ENCODE measurements around the gene ZNFX1. TPM values are rescaled to one million over a fixed set of nuclear protein-coding genes. Genes with fewer than 3 reads are reported as not detected.

Gene ZNFX1
- total and polyA plus RNA-seq, 2 donors from 2014 or later = 8.0 to 44.0 TPM

GRCh38 chr20:49292010-49292409 lies 14.2 kb upstream of the ZNFX1 start:
- H3K27ac ChIP-seq (ENCODE audit: low read depth in 2 of 2, low read length in 2 of 2) = no peak overlapping the region
- no peak overlapping the region for H3K4me3 ChIP-seq (ENCODE audit: low read length in 3 of 3)
- H3K27me3 ChIP-seq (ENCODE audit: control insufficient read depth, insufficient read depth, low read length) = no peaks in the 10 kb centered on the region
- DNase-seq = no peak
- peaks cover 29 to 42% (median 35%) of the 10 kb centered on the region in 3 donors for H3K36me3 ChIP-seq (ENCODE audit: control insufficient read depth in 2 of 3, insufficient read depth in 3 of 3, low read length in 3 of 3)
- no peak for FAIRE-seq
- peaks cover 2 to 10% (median 6%) of the 10 kb centered on the region in 3 donors for H3K9me3 ChIP-seq (ENCODE audit: control insufficient read depth in 2 of 3, insufficient read depth in 1 of 3, low read length in 3 of 3)
- TF ChIP-seq CTCF (IDR thresholded peaks at IDR 0.05; ENCODE audit: borderline replicate concordance, extremely low read depth, insufficient read depth) = no peak
- intact Hi-C loops (cut with DNase I) = no loop called here
- no peak overlapping the region for H3K9ac ChIP-seq (ENCODE audit: low read length in 3 of 3)
- peaks cover 0 to 3% (median 0%) of the 10 kb centered on the region in 3 donors for H3K4me1 ChIP-seq (ENCODE audit: control insufficient read depth in 2 of 3, insufficient read depth in 2 of 3, low read depth in 1 of 3, low read length in 3 of 3)

- H3K4me1 ChIP-seq (ENCODE audit: control insufficient read depth in 2 of 3, insufficient read depth in 2 of 3, low read depth in 1 of 3, low read length in 3 of 3) = peaks cover 0 to 3% (median 0%) of the 10 kb centered on the region in 3 donors
- H3K4me3 ChIP-seq (ENCODE audit: low read length in 3 of 3) = no peak overlapping the region
- H3K36me3 ChIP-seq (ENCODE audit: control insufficient read depth in 2 of 3, insufficient read depth in 3 of 3, low read length in 3 of 3) = peaks cover 37 to 51% (median 43%) of the 10 kb centered on the region in 3 donors
- H3K9me3 ChIP-seq (ENCODE audit: control insufficient read depth in 2 of 3, insufficient read depth in 1 of 3, low read length in 3 of 3) = peaks cover 5 to 18% (median 12%) of the 10 kb centered on the region in 3 donors
- DNase-seq (no peak), FAIRE-seq (no peak)
- no peak for TF ChIP-seq CTCF (IDR thresholded peaks at IDR 0.05; ENCODE audit: borderline replicate concordance, extremely low read depth, insufficient read depth)
- H3K9ac ChIP-seq (ENCODE audit: low read length in 3 of 3) = no peak overlapping the region
- intact Hi-C loops (cut with DNase I) = no loop called here
- no peak overlapping the region for H3K27ac ChIP-seq (ENCODE audit: low read depth in 2 of 2, low read length in 2 of 2)
- H3K27me3 ChIP-seq (ENCODE audit: control insufficient read depth, insufficient read depth, low read length) = no peaks in the 10 kb centered on the region
These were observed 13.3 kb upstream of the ZNFX1 start for GRCh38 chr20:49291200-49291599.

- intact Hi-C loops (cut with DNase I) = no loop called here
- FAIRE-seq (no peak), DNase-seq (no peak)
- Histone ChIP-seq H3K36me3 (ENCODE audit: control insufficient read depth in 2 of 3, insufficient read depth in 3 of 3, low read length in 3 of 3) (peaks cover 38 to 56% (median 48%) of the 10 kb centered on the region in 3 donors), H3K9ac (ENCODE audit: low read length in 3 of 3) (no peak overlapping the region), H3K4me1 (ENCODE audit: control insufficient read depth in 2 of 3, insufficient read depth in 2 of 3, low read depth in 1 of 3, low read length in 3 of 3) (peaks cover 0 to 3% (median 0%) of the 10 kb centered on the region in 3 donors), H3K27me3 (ENCODE audit: control insufficient read depth, insufficient read depth, low read length) (no peaks in the 10 kb centered on the region), H3K4me3 (ENCODE audit: low read length in 3 of 3) (no peak overlapping the region), H3K27ac (ENCODE audit: low read depth in 2 of 2, low read length in 2 of 2) (no peak overlapping the region), H3K9me3 (ENCODE audit: control insufficient read depth in 2 of 3, insufficient read depth in 1 of 3, low read length in 3 of 3) (peaks cover 5 to 22% (median 15%) of the 10 kb centered on the region in 3 donors)
- TF ChIP-seq CTCF (IDR thresholded peaks at IDR 0.05; ENCODE audit: borderline replicate concordance, extremely low read depth, insufficient read depth) = no peak
These were observed 12.8 kb upstream of the ZNFX1 start for GRCh38 chr20:49290608-49291191.
